Right lobe of liver (tissue), 6 donors: ENCODE measurements around the gene PSMD13. TPM values are rescaled to one million over a fixed set of nuclear protein-coding genes. Genes with fewer than 3 reads are reported as not detected.

Experiments
- ATAC-seq, 4 donors: fragments of 200-7000 bp; cut with Tn5 transposase; one replicate each; pipeline ENCODE4 v1.9.1; 2020; ENCODE audit warnings: mild to moderate bottlenecking in 4 of 4, moderate library complexity in 4 of 4
- DNase-seq, 3 donors: peaks; one replicate each; pipeline ENCODE4 v3.0.0-alpha.2; 2020
- H3K27ac ChIP-seq, 3 donors: fragments of 200-600 bp; one replicate each; pipeline ENCODE4 v1.8.0; 2022
- H3K27me3 ChIP-seq, 2 donors: fragments of 200-600 bp; one replicate each; pipeline ENCODE4 v1.8.0; 2022
- H3K36me3 ChIP-seq, 4 donors: fragments of 200-600 bp; sonication (generic) in 1 of 4; one replicate each; pipeline versions ENCODE4 v1.5.1 to v1.8.0; 2017 to 2022; ENCODE audit warnings: control low read depth in 1 of 4
- H3K4me1 ChIP-seq, 4 donors: fragments of 200-600 bp; sonication (generic) in 1 of 4; one replicate each; pipeline versions ENCODE4 v1.5.1 to v1.8.0; 2017 to 2022; ENCODE audit warnings: control low read depth in 1 of 4
- H3K4me3 ChIP-seq, 3 donors: fragments of 200-600 bp; one replicate each; pipeline ENCODE4 v1.8.0; 2022
- H3K9me3 ChIP-seq, 4 donors: fragments of 200-600 bp; sonication (generic) in 1 of 4; one replicate each; pipeline versions ENCODE4 v1.5.1 to v1.8.0; 2017 to 2022; ENCODE audit warnings: control low read depth in 1 of 4
- CTCF ChIP-seq, 4 donors: fragments of 200-600 bp in 3 of 4; fragments of 450-650 bp in 1 of 4; IDR thresholded peaks; one replicate each; pipeline versions ENCODE4 v1.5.1 to v1.8.0; 2016 to 2022; ENCODE audit warnings: antibody characterized with exemption in 4 of 4, mild to moderate bottlenecking in 2 of 4
- POLR2A ChIP-seq: fragments of 450-650 bp; IDR thresholded peaks from one replicate; pipeline ENCODE4 v1.6.1; 2017; ENCODE audit warnings: antibody characterized with exemption, mild to moderate bottlenecking
- WGBS: methylation state at CpG from one replicate; pipeline ENCODE4 v1.1.6; 2018; ENCODE audit warnings: low coverage, low lambda C conversion rate; ENCODE audit not compliant: insufficient coverage; ENCODE audit errors: missing lambda C conversion rate; 5-methylcytosine and 5-hydroxymethylcytosine counted together
- intact Hi-C, 2 donors: fragments of 100-400 bp; cut with DNase I; formaldehyde crosslinking; loops; one replicate each; pipeline versions ENCODE4 v1.11.2 to v1.14.1; 2022
- total RNA-seq, 6 experiments: library from RNA; depleted of rRNA in 2 of 6; stranded (reverse); fragments of >200 nt in 2 of 6; fragmentation: NEBNext Ultra II Directional in 3 of 6; extraction: Animal tissue kit (Norgen Biotek cat#: 25700) in 3 of 6; gene quantifications; one replicate each; pipeline versions ENCODE4 v1.1.0 to v1.2.4, GENCODE V29; 2016 to 2023
- donor health status: DM: no; HTN: yes; CAD: no.
- donor health status: DM: no; HTN: no; CAD: no.
- donor health status: DM: no; HTN: no; CAD: no.
- donor health status: DM: no; HTN: yes; CAD: no.
- donor health status: DM: no; HTN: yes; CAD: no.

PSMD13 gene
- total RNA-seq, 6 experiments from 2014 or later: 46.1 to 71.5 (median 48.7) TPM

GRCh38 chr11:293852-294661 is 57.3 kb downstream of the PSMD13 start:
- no CpG with 5 or more reads among the region's 27 CpGs for WGBS
- intact Hi-C loops: loop anchor here in 1 of 2 donors (5.0 kb wide), 1 partner anchor 73 kb away; the partner anchor contains the start of gene B4GALNT4
- Histone ChIP-seq H3K27me3 (no peaks in the 10 kb centered on the region), H3K9me3 (no peaks in the 10 kb centered on the region), H3K27ac (no peak overlapping the region), H3K4me1 (no peaks in the 10 kb centered on the region), H3K4me3 (no peak overlapping the region), H3K36me3 (no peaks in the 10 kb centered on the region)
- TF ChIP-seq POLR2A: no peak
- TF ChIP-seq CTCF (IDR thresholded peaks at IDR 0.05): no peak
- no peak for ATAC-seq
- DNase-seq: peak in 2 of 3 donors; percentile 17 to 49

- intact Hi-C loops: loop anchor here in 1 of 2 donors (5.0 kb wide), 1 partner anchor 73 kb away; the partner anchor contains the start of gene B4GALNT4
Observed at GRCh38 chr11:294780-295179, 58.0 kb downstream of the PSMD13 start.

GRCh38 chr11:295351-296170 is 58.8 kb downstream of the PSMD13 start:
- Histone ChIP-seq H3K4me1 (no peaks in the 10 kb centered on the region), H3K27me3 (no peaks in the 10 kb centered on the region), H3K27ac (no peak overlapping the region), H3K9me3 (no peaks in the 10 kb centered on the region), H3K4me3 (no peak overlapping the region), H3K36me3 (no peaks in the 10 kb centered on the region)
- ATAC-seq: no peak
- WGBS: 78% methylated on average over 6 of the region's 26 CpGs
- intact Hi-C loops: no loop called here
- TF ChIP-seq CTCF (IDR thresholded peaks at IDR 0.05) (no peak), POLR2A (no peak)
- DNase-seq: peak in 2 of 3 donors; percentile 16 to 52

More at GRCh38 chr11:294780-295179, 58.0 kb downstream of the PSMD13 start:
- no peak overlapping the region for H3K4me3 ChIP-seq
- H3K9me3 ChIP-seq: no peaks in the 10 kb centered on the region
- no peaks in the 10 kb centered on the region for H3K36me3 ChIP-seq
- DNase-seq (peak in 1 of 3 donors; percentile 17), ATAC-seq (no peak)
- 92% methylated on average over 11 of the region's 16 CpGs for WGBS
- H3K27me3 ChIP-seq: no peaks in the 10 kb centered on the region
- H3K27ac ChIP-seq: no peak overlapping the region
- TF ChIP-seq POLR2A (no peak), CTCF (IDR thresholded peaks at IDR 0.05) (no peak)
- no peaks in the 10 kb centered on the region for H3K4me1 ChIP-seq

GRCh38 chr11:296171-297050 is 59.6 kb downstream of the PSMD13 start:
- 40% methylated on average over 1 of the region's 35 CpGs for WGBS
- Histone ChIP-seq H3K27me3 (no peaks in the 10 kb centered on the region), H3K9me3 (no peaks in the 10 kb centered on the region), H3K4me3 (no peak overlapping the region), H3K27ac (no peak overlapping the region), H3K36me3 (no peaks in the 10 kb centered on the region), H3K4me1 (no peaks in the 10 kb centered on the region)
- intact Hi-C loops: no loop called here
- DNase-seq: peak in 2 of 3 donors; percentile 19 to 54
- ATAC-seq: no peak
- TF ChIP-seq CTCF (IDR thresholded peaks at IDR 0.05): no peak
- no peak for TF ChIP-seq POLR2A
